ENCODE results near the gene PFKP. TPM values are rescaled to one million over a fixed set of nuclear protein-coding genes. Genes with fewer than 3 reads are reported as not detected.

PFKP gene
- total RNA-seq, 4 donors from 2014 or later = 22.2 to 83.9 (median 34.0) TPM

- DNase-seq (ENCODE audit: low spot score) (no peak), ATAC-seq (ENCODE audit: low FRiP score) (no peak)
- no peak for TF ChIP-seq CTCF (IDR thresholded peaks at IDR 0.05)
These were observed 2.5 kb downstream of the PFKP start for GRCh38 chr10:3069876-3070275.

DNA sequence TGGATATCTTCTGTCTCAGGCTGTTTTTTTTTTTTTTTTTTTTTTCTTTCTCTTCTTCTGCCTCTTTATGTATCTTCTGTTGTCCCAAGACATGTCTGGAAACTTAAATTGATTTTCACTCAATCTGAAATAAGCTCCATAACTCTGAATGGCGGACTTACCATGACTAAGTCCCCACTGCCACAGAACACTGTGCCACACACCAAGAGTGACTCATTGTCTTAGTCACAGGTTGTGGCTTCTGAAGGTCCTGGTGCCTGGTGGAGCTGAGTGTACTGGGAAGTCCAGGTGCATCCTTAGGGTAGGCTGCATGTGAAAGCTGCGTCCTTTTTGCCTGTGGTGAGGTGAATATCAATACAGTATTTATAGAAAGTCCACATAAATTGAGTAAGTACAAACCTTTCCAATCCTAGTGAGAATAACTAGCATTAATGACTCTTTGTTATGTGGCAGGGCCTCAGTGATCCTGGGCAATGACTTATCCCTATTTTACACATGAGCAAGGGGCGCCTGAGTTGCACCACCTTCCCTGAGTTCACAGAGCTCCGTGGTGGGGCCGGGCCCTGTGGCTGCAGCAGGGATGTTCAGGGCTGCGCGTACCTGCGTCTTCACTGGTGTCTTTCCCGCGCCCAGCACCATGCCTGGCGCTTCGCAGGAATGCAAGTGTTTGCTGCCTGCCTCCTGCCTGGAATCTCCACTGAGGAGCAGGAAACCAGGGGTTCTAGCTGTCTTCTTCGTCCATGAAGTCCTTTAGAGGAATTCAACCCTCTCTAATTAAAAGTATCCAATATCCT lies 4.3 kb downstream of the PFKP start:
- no peak for TF ChIP-seq CTCF (IDR thresholded peaks at IDR 0.05)
- ATAC-seq (ENCODE audit: low FRiP score) = no peak
- DNase-seq (ENCODE audit: low spot score) = no peak

DNA sequence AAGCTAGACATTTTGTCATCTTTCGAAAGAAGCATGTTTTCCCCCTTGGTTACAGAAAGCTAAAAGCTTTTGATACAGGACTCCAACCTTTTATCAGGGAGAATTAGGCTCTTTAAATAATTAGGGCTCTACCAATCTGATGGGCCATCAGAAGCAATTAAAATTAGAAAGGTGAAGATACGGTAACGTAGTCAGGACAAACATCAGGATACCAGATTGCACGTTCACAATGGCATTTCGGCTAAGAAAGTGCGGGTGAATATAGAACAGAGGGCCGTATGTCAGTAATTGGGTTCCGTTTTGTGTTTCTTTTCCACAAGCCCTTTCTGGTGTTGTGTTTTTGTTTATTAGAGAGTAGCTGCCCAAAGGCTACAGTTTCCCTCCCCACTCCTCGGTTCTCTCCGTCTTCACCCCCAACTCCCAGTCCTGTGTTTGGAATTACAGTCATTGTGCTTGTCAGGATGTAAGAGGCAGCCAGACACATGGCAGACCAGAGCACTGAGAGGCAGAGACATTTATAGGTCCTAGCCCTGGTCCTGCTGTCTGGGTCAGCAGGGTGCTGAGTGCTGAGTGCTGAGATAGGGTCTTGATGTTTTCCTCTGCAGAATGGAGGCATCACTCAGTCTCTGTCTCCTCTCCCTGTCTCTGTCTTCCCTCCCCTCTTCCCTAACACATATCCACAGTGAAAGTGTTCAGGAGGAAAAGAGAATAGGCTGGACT lies 5.5 kb downstream of the PFKP start:
- no peak for TF ChIP-seq CTCF (IDR thresholded peaks at IDR 0.05)
- DNase-seq (ENCODE audit: low spot score) = no peak
- no peak for ATAC-seq (ENCODE audit: low FRiP score)

DNA sequence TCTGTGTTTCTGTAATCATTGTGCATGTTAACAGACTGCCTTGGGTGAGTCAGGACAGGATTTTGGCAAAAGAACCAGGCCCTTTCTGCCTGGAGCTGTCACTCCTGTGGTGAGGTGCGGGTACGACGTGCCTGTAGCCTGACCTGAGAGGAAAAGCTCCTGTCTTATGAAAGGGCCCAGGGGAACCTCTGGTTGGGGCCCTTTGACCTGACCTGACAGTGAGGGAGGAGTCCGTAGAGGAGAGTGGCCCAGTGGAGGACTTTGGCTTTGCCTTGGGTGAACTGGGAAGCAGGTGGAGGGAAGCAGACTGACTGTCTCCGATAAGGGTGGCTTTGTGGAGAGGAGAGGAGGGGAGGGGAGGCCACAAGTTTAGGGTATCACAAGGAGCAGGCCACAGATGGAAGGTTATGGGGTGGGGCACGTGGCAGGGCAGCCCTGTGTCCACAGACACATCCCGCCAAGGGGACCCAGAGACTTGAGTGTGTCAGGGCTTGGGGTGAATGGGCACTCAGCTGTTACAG lies 6.9 kb downstream of the PFKP start:
- TF ChIP-seq CTCF (IDR thresholded peaks at IDR 0.05) = no peak
- ATAC-seq (ENCODE audit: low FRiP score) (no peak), DNase-seq (ENCODE audit: low spot score) (no peak)

- ATAC-seq (ENCODE audit: low FRiP score) = no peak
- no peak for DNase-seq (ENCODE audit: low spot score)
These were observed 7.7 kb downstream of the PFKP start for GRCh38 chr10:3074985-3075600.

DNA sequence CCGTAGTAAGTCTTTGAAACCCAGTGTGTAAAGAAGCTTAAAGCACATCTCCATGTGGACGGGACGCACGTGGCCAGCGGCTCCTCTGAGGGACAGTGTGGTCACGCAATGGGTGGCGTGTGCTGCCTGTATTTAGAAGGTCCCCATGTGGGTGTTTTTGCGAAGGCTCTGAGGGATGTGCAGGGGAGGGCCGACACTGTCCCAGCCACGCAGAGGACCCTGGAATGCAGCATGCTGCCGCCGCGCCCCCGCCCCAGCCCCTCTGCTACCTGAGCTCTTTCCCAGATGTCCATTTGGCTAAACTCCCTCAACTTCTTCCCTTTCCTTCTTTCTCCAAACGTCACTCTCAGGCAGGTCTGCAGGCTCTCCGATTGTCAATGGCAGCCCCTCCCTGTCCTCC lies 8.8 kb downstream of the PFKP start:
- DNase-seq (ENCODE audit: low spot score) (no peak), ATAC-seq (ENCODE audit: low FRiP score) (no peak)
- no peak for TF ChIP-seq CTCF (IDR thresholded peaks at IDR 0.05)

More at GRCh38 chr10:3074985-3075600, 7.7 kb downstream of the PFKP start:
- no peak for TF ChIP-seq CTCF (IDR thresholded peaks at IDR 0.05)

Measured in omental fat pad (tissue), 4 donors.